T-helper 22 cell (primary cell): ENCODE results near the gene CDH9.

ENCODE experiments used
- DNase-seq: peaks from one replicate; pipeline ENCODE4 v3.0.0-alpha.2; 2020; ENCODE audit warnings: low read depth

Gene CDH9

GRCh38 chr5:27038476-27038875, at the start of gene CDH9:
TSS of gene CDH9 (minus strand) at chr5:27038586. CDS start at chr5:26988333, 50,253 bp downstream.
- DNase-seq = no peak

- DNase-seq = no peak
Measured at GRCh38 chr5:27087747-27088146, 49.4 kb upstream of the CDH9 start.

GRCh38 chr5:27083449-27084415, 45.3 kb upstream of the CDH9 start:
- no peak for DNase-seq

- no peak for DNase-seq
Measured at GRCh38 chr5:27080147-27080546, 41.8 kb upstream of the CDH9 start.

GRCh38 chr5:27062451-27062850, 24.1 kb upstream of the CDH9 start:
- DNase-seq = no peak

GRCh38 chr5:27048510-27048909, 10.1 kb upstream of the CDH9 start:
- DNase-seq = no peak

GRCh38 chr5:27041372-27041771, 3.0 kb upstream of the CDH9 start:
- no peak for DNase-seq

GRCh38 chr5:27034565-27034964, 3.8 kb downstream of the CDH9 start:
- DNase-seq = no peak

- DNase-seq = no peak
Measured at GRCh38 chr5:27026801-27027200, 11.6 kb downstream of the CDH9 start.

- DNase-seq = no peak
Measured at GRCh38 chr5:27026063-27026462, 12.3 kb downstream of the CDH9 start.

- no peak for DNase-seq
Measured at GRCh38 chr5:27021471-27021870, 16.9 kb downstream of the CDH9 start.

GRCh38 chr5:27020973-27021372, 17.4 kb downstream of the CDH9 start:
- DNase-seq = no peak

- DNase-seq = no peak
Measured at GRCh38 chr5:27015758-27016157, 22.6 kb downstream of the CDH9 start.

GRCh38 chr5:27011274-27011673, 27.1 kb downstream of the CDH9 start:
- no peak for DNase-seq

- DNase-seq = no peak
Measured at GRCh38 chr5:27010646-27011045, 27.7 kb downstream of the CDH9 start.

- DNase-seq = no peak
Measured at GRCh38 chr5:27009540-27009915, 28.9 kb downstream of the CDH9 start.

GRCh38 chr5:27008604-27009539, 29.5 kb downstream of the CDH9 start:
- DNase-seq = no peak

- DNase-seq = no peak
Measured at GRCh38 chr5:27007121-27007520, 31.3 kb downstream of the CDH9 start.

- DNase-seq = no peak
Measured at GRCh38 chr5:26986985-26987384, 51.4 kb downstream of the CDH9 start.

GRCh38 chr5:26981750-26982149, 56.6 kb downstream of the CDH9 start:
- DNase-seq = no peak

- no peak for DNase-seq
Measured at GRCh38 chr5:26959290-26959689, 79.1 kb downstream of the CDH9 start.

- no peak for DNase-seq
Measured at GRCh38 chr5:26955161-26955560, 83.2 kb downstream of the CDH9 start.

GRCh38 chr5:26948921-26949320, 89.5 kb downstream of the CDH9 start:
- DNase-seq = no peak
